ENCODE results near the gene SYNPO2L.

DNA sequence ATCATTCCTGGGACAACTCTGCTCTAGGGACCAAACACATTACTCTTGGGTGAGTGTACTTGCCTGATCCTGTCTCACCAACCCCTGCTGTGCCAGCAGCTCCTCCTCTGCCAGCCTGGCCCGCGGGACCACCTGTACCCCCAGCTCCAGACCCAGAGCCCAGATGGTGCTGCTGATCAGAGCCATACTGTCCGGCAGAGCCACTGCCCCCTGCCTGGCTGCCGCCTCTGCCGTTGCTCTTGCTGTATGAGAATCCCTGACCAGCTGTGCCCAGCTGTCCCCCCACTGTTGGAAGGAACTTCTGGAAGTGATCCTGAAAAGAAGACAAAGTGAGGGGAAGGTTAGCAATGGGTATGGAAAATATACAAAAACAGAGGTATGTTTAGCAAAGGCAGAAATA, 21.4 kb downstream of the SYNPO2L start:
- TF ChIP-seq GATA2 (IDR thresholded peaks at IDR 0.05; ENCODE audit: low read depth, low read length) (no peak), GATA3 (IDR thresholded peaks at IDR 0.05; ENCODE audit: low read depth, low read length) (no peak)

Measured in SH-SY5Y (cell line).